DLD1 (cell line): ENCODE data around the gene GGT6.
"Not testable (repeated sequence)": the region's sequence is repeated elsewhere in the genome, so short reads cannot be mapped to it uniquely, and the experiment has no call there.

Experiments used
- in situ Hi-C: cut with HindIII; loops from 2 replicates; pipeline ENCODE4 v1.10.0; 2017; ENCODE audit warnings: low sequenced_read_pairs

The GGT6 gene

GRCh38 chr17:4592240-4593005 is 32.0 kb upstream of the GGT6 start:
- in situ Hi-C loops, result no loop called here

- in situ Hi-C loops, result no loop called here
Measured at GRCh38 chr17:4591529-4591928, 31.2 kb upstream of the GGT6 start.

GRCh38 chr17:4590981-4591453 is 30.6 kb upstream of the GGT6 start:
- in situ Hi-C loops, result no loop called here

GRCh38 chr17:4590042-4590441 is 29.7 kb upstream of the GGT6 start:
- in situ Hi-C loops, result not testable (repeated sequence)

GRCh38 chr17:4588898-4589625 is 28.7 kb upstream of the GGT6 start:
- in situ Hi-C loops, result no loop called here

- in situ Hi-C loops, result no loop called here
Measured at GRCh38 chr17:4588391-4588790, 28.0 kb upstream of the GGT6 start.

GRCh38 chr17:4587803-4588202 is 27.4 kb upstream of the GGT6 start:
- in situ Hi-C loops, result no loop called here

- in situ Hi-C loops, result no loop called here
Measured at GRCh38 chr17:4587195-4587594, 26.8 kb upstream of the GGT6 start.

- in situ Hi-C loops, result no loop called here
Measured at GRCh38 chr17:4586043-4586442, 25.7 kb upstream of the GGT6 start.

- in situ Hi-C loops, result no loop called here
Measured at GRCh38 chr17:4585638-4585994, 25.2 kb upstream of the GGT6 start.

GRCh38 chr17:4584917-4585637 is 24.7 kb upstream of the GGT6 start:
- in situ Hi-C loops, result no loop called here

GRCh38 chr17:4584101-4584916 is 23.9 kb upstream of the GGT6 start, which contains the start of gene SMTNL2:
Gene SMTNL2 (plus strand): TSS chr17:4584529. CDS start chr17:4584606, 77 bp downstream.
- in situ Hi-C loops, result no loop called here

- in situ Hi-C loops, result no loop called here
Measured at GRCh38 chr17:4583782-4584100, 23.4 kb upstream of the GGT6 start.

GRCh38 chr17:4583206-4583605 is 22.8 kb upstream of the GGT6 start:
- in situ Hi-C loops, result no loop called here

GRCh38 chr17:4582691-4583090 is 22.3 kb upstream of the GGT6 start:
- in situ Hi-C loops, result no loop called here

- in situ Hi-C loops, result no loop called here
Measured at GRCh38 chr17:4582101-4582501, 21.7 kb upstream of the GGT6 start.

GRCh38 chr17:4580291-4580690 is 19.9 kb upstream of the GGT6 start:
- in situ Hi-C loops, result no loop called here

GRCh38 chr17:4579678-4580077 is 19.3 kb upstream of the GGT6 start:
- in situ Hi-C loops, result no loop called here

- in situ Hi-C loops, result not testable (repeated sequence)
Measured at GRCh38 chr17:4578349-4578748, 18.0 kb upstream of the GGT6 start.

GRCh38 chr17:4577386-4577993 is 17.1 kb upstream of the GGT6 start:
- in situ Hi-C loops, result no loop called here
